ENCODE results near the gene SLC35E3.

GRCh38 chr12:68805592-68806120 is 59.7 kb downstream of the SLC35E3 start:
- TF ChIP-seq, protein P1, sequence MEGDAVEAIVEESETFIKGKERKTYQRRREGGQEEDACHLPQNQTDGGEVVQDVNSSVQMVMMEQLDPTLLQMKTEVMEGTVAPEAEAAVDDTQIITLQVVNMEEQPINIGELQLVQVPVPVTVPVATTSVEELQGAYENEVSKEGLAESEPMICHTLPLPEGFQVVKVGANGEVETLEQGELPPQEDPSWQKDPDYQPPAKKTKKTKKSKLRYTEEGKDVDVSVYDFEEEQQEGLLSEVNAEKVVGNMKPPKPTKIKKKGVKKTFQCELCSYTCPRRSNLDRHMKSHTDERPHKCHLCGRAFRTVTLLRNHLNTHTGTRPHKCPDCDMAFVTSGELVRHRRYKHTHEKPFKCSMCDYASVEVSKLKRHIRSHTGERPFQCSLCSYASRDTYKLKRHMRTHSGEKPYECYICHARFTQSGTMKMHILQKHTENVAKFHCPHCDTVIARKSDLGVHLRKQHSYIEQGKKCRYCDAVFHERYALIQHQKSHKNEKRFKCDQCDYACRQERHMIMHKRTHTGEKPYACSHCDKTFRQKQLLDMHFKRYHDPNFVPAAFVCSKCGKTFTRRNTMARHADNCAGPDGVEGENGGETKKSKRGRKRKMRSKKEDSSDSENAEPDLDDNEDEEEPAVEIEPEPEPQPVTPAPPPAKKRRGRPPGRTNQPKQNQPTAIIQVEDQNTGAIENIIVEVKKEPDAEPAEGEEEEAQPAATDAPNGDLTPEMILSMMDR (conservative IDR thresholded peaks at IDR 0.05; ENCODE audit: low read depth in 2 of 2) = no peak
- TF ChIP-seq NANOG (IDR thresholded peaks at IDR 0.05; ENCODE audit: borderline replicate concordance) = no peak

Measured in GM23338 (cell line).